ENCODE results near the gene PRXL2B.

PRXL2B gene

DNA sequence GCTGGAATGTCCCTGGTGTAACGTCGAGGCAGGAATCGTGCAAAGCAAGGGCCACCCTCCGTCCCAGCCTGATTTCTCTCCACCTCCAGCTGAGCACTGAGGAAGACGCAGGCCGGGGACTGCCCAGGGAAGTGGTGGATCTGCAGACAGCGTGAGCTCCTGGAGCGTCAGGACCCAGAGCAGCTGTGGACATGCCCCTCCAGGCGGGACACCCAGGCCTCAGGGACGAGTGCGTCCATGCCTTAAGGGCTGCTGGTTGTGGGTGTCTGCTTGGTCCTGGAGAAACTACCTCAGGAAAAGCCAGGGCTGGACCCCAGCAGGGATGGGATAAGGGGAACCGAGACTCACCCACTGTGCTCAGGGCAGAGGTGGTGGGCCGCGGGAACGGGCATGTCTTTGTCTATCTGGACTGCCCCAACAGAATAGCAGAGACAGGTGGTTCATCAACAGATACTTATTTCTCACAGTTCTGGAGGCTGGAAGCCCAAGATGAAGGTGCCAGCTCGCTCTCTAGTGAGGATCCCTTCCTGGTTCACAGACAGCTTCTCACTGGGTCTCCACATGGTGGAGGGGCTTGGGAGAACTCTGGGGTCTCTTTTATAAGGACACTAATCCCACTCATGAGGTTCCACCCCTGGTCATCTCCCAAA, 52.0 kb downstream of the PRXL2B start:
- DNase-seq = no peak

GRCh38 chr1:2639203-2639602, 52.6 kb downstream of the PRXL2B start:
- no peak for DNase-seq

DNA sequence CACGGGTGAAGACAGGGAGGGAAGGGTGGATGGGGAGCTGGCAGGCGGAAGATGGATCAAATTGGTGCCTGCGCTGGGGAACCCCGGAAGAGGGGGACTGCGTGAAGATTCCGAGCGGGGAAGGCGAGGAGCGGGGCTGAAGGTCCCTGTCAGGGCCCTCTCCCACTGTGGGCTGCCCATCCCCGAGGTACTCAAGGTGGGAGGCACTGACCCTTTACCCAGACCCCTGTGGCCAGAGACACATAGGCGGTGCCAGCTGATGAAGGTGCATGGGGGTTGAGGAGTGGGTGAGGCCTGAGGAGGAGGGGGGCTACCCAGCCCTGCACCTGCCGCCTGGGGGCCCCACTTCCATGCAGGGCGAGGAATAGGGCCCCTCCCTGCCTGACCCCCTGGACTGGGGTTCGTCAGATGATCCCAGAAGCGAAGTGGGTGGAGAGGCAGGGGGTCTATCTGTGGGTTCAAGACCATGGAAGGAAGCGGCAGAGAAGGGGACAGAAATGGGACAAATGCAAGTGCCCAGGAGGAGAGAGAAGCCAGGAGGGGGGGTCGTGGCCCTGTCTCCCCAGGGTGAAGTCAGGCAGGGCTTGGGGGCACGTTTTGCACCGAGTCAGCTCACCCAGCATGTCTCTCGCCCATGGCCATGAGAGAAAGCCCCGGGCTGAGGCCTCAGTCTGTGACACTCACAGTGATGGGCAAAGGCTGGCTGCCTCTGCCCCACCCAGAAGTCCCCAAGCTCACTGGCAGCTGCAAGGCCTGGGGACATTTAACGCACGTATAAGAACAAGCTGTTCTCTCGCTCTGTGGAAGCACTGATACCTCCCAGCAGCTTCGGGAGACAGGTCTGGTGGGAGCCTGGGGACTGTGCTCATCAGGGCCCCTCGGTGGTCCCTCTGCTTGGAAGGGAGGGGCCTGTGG, 53.3 kb downstream of the PRXL2B start:
- no peak for DNase-seq

GRCh38 chr1:2640626-2641025, 54.0 kb downstream of the PRXL2B start:
- no peak for DNase-seq

All from Kasumi-1 (cell line).